ENCODE measurements around the gene CDC14A. TPM values are rescaled to one million over a fixed set of nuclear protein-coding genes. Genes with fewer than 3 reads are reported as not detected.
"Not testable (repeated sequence)": the region's sequence is repeated elsewhere in the genome, so short reads cannot be mapped to it uniquely, and the experiment has no call there.

CDC14A gene
- total RNA-seq, 1 experiment from 2014 or later: 6.8 TPM

GRCh38 chr1:100400404-100400803 lies 48.1 kb downstream of the CDC14A start:
- ChIA-PET CTCF (no interaction called here), POLR2A (ENCODE audit: low non-redundant PET) (interaction anchor here (0.6 to 0.7 kb wide), 2 partner anchors 11 to 40 kb away, joined by 3 to 4 read pairs; no protein-coding TSS in a partner anchor)
- BruUV-seq (replicated peaks): no TSS peak
- peaks cover 13% of the 10 kb centered on the region for H3K4me1 ChIP-seq (ENCODE audit: insufficient read depth, low read length, poor library complexity, severe bottlenecking)
- TF ChIP-seq CTCF (conservative IDR thresholded peaks at IDR 0.05; ENCODE audit: low read depth, low read length): no peak
- no peak for TF ChIP-seq EZH2 (IDR thresholded peaks at IDR 0.05; ENCODE audit: borderline replicate concordance, low read depth, low read length, poor library complexity, severe bottlenecking)
- H3K27ac ChIP-seq (ENCODE audit: low read depth, low read length, poor library complexity, severe bottlenecking): no peak overlapping the region
- DNase-seq (ENCODE audit: low spot score): peak; percentile 78
- no peak overlapping the region for H3K4me3 ChIP-seq (ENCODE audit: low read depth, low read length, poor library complexity, severe bottlenecking)
- H3K36me3 ChIP-seq (ENCODE audit: insufficient read depth, low read length, poor library complexity, severe bottlenecking): no peaks in the 10 kb centered on the region
- intact Hi-C loops (cut with micrococcal nuclease; ENCODE audit: unreplicated experiment): loop anchor here (1.0 kb wide), 1 partner anchor 12 kb away; no protein-coding TSS in a partner anchor
- H3K27me3 ChIP-seq (replicated peaks; ENCODE audit: insufficient read depth, low read depth, low read length, poor library complexity): no peaks in the 10 kb centered on the region
- no peaks in the 10 kb centered on the region for H3K9me3 ChIP-seq (ENCODE audit: low read depth, low read length, poor library complexity, severe bottlenecking)

- H3K36me3 ChIP-seq (ENCODE audit: insufficient read depth, low read length, poor library complexity, severe bottlenecking): no peaks in the 10 kb centered on the region
- H3K9me3 ChIP-seq (ENCODE audit: low read depth, low read length, poor library complexity, severe bottlenecking): no peaks in the 10 kb centered on the region
- POLR2A ChIA-PET (ENCODE audit: low non-redundant PET): no interaction called here
- H3K4me1 ChIP-seq (ENCODE audit: insufficient read depth, low read length, poor library complexity, severe bottlenecking): peaks cover 12% of the 10 kb centered on the region
- H3K27ac ChIP-seq (ENCODE audit: low read depth, low read length, poor library complexity, severe bottlenecking): no peak overlapping the region
- CTCF ChIA-PET: no interaction called here
- TF ChIP-seq EZH2 (IDR thresholded peaks at IDR 0.05; ENCODE audit: borderline replicate concordance, low read depth, low read length, poor library complexity, severe bottlenecking): no peak
- no peaks in the 10 kb centered on the region for H3K27me3 ChIP-seq (replicated peaks; ENCODE audit: insufficient read depth, low read depth, low read length, poor library complexity)
- no TSS peak for BruUV-seq (replicated peaks)
- DNase-seq (ENCODE audit: low spot score): no peak
- intact Hi-C loops (cut with micrococcal nuclease; ENCODE audit: unreplicated experiment): no loop called here
- H3K4me3 ChIP-seq (ENCODE audit: low read depth, low read length, poor library complexity, severe bottlenecking): no peak overlapping the region
Observed at GRCh38 chr1:100404821-100405220, 52.5 kb downstream of the CDC14A start.

GRCh38 chr1:100405902-100406301 lies 53.6 kb downstream of the CDC14A start:
- H3K9me3 ChIP-seq (ENCODE audit: low read depth, low read length, poor library complexity, severe bottlenecking); H3K36me3 ChIP-seq (ENCODE audit: insufficient read depth, low read length, poor library complexity, severe bottlenecking); POLR2A ChIA-PET (ENCODE audit: low non-redundant PET); DNase-seq (ENCODE audit: low spot score); BruUV-seq (replicated peaks); H3K4me1 ChIP-seq (ENCODE audit: insufficient read depth, low read length, poor library complexity, severe bottlenecking); H3K27me3 ChIP-seq (replicated peaks; ENCODE audit: insufficient read depth, low read depth, low read length, poor library complexity); H3K27ac ChIP-seq (ENCODE audit: low read depth, low read length, poor library complexity, severe bottlenecking); H3K4me3 ChIP-seq (ENCODE audit: low read depth, low read length, poor library complexity, severe bottlenecking); CTCF ChIA-PET; intact Hi-C loops (cut with micrococcal nuclease; ENCODE audit: unreplicated experiment): not testable (repeated sequence)

- BruUV-seq (replicated peaks); H3K27ac ChIP-seq (ENCODE audit: low read depth, low read length, poor library complexity, severe bottlenecking); H3K4me3 ChIP-seq (ENCODE audit: low read depth, low read length, poor library complexity, severe bottlenecking); H3K36me3 ChIP-seq (ENCODE audit: insufficient read depth, low read length, poor library complexity, severe bottlenecking); H3K9me3 ChIP-seq (ENCODE audit: low read depth, low read length, poor library complexity, severe bottlenecking); DNase-seq (ENCODE audit: low spot score); intact Hi-C loops (cut with micrococcal nuclease; ENCODE audit: unreplicated experiment); CTCF ChIA-PET; H3K27me3 ChIP-seq (replicated peaks; ENCODE audit: insufficient read depth, low read depth, low read length, poor library complexity); H3K4me1 ChIP-seq (ENCODE audit: insufficient read depth, low read length, poor library complexity, severe bottlenecking): not testable (repeated sequence)
- POLR2A ChIA-PET (ENCODE audit: low non-redundant PET): interaction anchor here (0.6 kb wide), 1 partner anchor 10 kb away, joined by 3 read pairs; no protein-coding TSS in a partner anchor
Observed at GRCh38 chr1:100407390-100407789, 55.1 kb downstream of the CDC14A start.

GRCh38 chr1:100411019-100411418 lies 58.7 kb downstream of the CDC14A start:
- no peak for DNase-seq (ENCODE audit: low spot score)
- intact Hi-C loops (cut with micrococcal nuclease; ENCODE audit: unreplicated experiment): no loop called here
- no peaks in the 10 kb centered on the region for H3K36me3 ChIP-seq (ENCODE audit: insufficient read depth, low read length, poor library complexity, severe bottlenecking)
- POLR2A ChIA-PET (ENCODE audit: low non-redundant PET): interaction anchor here (0.6 kb wide), 1 partner anchor 10 kb away, joined by 4 read pairs; no protein-coding TSS in a partner anchor
- H3K9me3 ChIP-seq (ENCODE audit: low read depth, low read length, poor library complexity, severe bottlenecking): no peaks in the 10 kb centered on the region
- H3K4me1 ChIP-seq (ENCODE audit: insufficient read depth, low read length, poor library complexity, severe bottlenecking): no peaks in the 10 kb centered on the region
- no peak overlapping the region for H3K4me3 ChIP-seq (ENCODE audit: low read depth, low read length, poor library complexity, severe bottlenecking)
- no TSS peak for BruUV-seq (replicated peaks)
- H3K27ac ChIP-seq (ENCODE audit: low read depth, low read length, poor library complexity, severe bottlenecking): no peak overlapping the region
- H3K27me3 ChIP-seq (replicated peaks; ENCODE audit: insufficient read depth, low read depth, low read length, poor library complexity): no peaks in the 10 kb centered on the region
- CTCF ChIA-PET: no interaction called here
- TF ChIP-seq CTCF (conservative IDR thresholded peaks at IDR 0.05; ENCODE audit: low read depth, low read length) (no peak), EZH2 (IDR thresholded peaks at IDR 0.05; ENCODE audit: borderline replicate concordance, low read depth, low read length, poor library complexity, severe bottlenecking) (no peak)
